ENCODE data around the gene MCC.

Gene MCC

GRCh38 chr5:113336975-113337374, 151.3 kb downstream of the MCC start:
- no peak for DNase-seq (ENCODE audit: low spot score)
- TF ChIP-seq, protein P1, sequence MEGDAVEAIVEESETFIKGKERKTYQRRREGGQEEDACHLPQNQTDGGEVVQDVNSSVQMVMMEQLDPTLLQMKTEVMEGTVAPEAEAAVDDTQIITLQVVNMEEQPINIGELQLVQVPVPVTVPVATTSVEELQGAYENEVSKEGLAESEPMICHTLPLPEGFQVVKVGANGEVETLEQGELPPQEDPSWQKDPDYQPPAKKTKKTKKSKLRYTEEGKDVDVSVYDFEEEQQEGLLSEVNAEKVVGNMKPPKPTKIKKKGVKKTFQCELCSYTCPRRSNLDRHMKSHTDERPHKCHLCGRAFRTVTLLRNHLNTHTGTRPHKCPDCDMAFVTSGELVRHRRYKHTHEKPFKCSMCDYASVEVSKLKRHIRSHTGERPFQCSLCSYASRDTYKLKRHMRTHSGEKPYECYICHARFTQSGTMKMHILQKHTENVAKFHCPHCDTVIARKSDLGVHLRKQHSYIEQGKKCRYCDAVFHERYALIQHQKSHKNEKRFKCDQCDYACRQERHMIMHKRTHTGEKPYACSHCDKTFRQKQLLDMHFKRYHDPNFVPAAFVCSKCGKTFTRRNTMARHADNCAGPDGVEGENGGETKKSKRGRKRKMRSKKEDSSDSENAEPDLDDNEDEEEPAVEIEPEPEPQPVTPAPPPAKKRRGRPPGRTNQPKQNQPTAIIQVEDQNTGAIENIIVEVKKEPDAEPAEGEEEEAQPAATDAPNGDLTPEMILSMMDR (IDR thresholded peaks at IDR 0.05; ENCODE audit: extremely low read depth, insufficient read depth, missing control alignments): peak; percentile 24
- in situ Hi-C loops (cut with MboI; ENCODE audit: low pct_unique_long_range_greater_than_20kb, low sequenced_read_pairs, unreplicated experiment): no loop called here

- TF ChIP-seq, protein P1 (IDR thresholded peaks at IDR 0.05; ENCODE audit: extremely low read depth, insufficient read depth, missing control alignments): no peak
- in situ Hi-C loops (cut with MboI; ENCODE audit: low pct_unique_long_range_greater_than_20kb, low sequenced_read_pairs, unreplicated experiment): no loop called here
These were observed 154.8 kb downstream of the MCC start for GRCh38 chr5:113333411-113333810.

DNA sequence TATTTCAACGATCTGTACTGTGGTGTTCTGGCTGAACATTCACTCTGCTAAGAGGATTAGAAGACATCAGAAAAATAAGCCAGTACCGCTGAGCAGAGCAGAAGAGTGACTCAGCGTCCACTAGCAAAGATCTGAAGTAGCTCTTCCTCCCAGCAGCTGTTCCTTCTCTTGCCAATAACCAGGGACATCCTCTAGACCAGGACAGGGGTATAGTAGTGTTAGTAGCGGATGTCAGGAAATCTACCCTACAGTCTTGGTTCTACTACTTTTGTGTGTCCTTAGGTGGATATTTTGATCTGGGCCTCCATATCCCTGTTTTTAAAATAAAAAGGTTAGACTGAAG, 157.1 kb downstream of the MCC start:
- no peak for DNase-seq (ENCODE audit: low spot score)
- in situ Hi-C loops (cut with MboI; ENCODE audit: low pct_unique_long_range_greater_than_20kb, low sequenced_read_pairs, unreplicated experiment): no loop called here
- TF ChIP-seq, protein P1 (IDR thresholded peaks at IDR 0.05; ENCODE audit: extremely low read depth, insufficient read depth, missing control alignments): no peak

More at GRCh38 chr5:113333411-113333810, 154.8 kb downstream of the MCC start:
- DNase-seq (ENCODE audit: low spot score): no peak

GRCh38 chr5:113330533-113331208, 157.6 kb downstream of the MCC start:
- in situ Hi-C loops (cut with MboI; ENCODE audit: low pct_unique_long_range_greater_than_20kb, low sequenced_read_pairs, unreplicated experiment): no loop called here

GRCh38 chr5:113329981-113330380, 158.3 kb downstream of the MCC start:
- in situ Hi-C loops (cut with MboI; ENCODE audit: low pct_unique_long_range_greater_than_20kb, low sequenced_read_pairs, unreplicated experiment): no loop called here
- TF ChIP-seq, protein P1 (IDR thresholded peaks at IDR 0.05; ENCODE audit: extremely low read depth, insufficient read depth, missing control alignments): no peak
- no peak for DNase-seq (ENCODE audit: low spot score)

More at GRCh38 chr5:113330533-113331208, 157.6 kb downstream of the MCC start:
- DNase-seq (ENCODE audit: low spot score): peak; percentile 28
- TF ChIP-seq, protein P1 (IDR thresholded peaks at IDR 0.05; ENCODE audit: extremely low read depth, insufficient read depth, missing control alignments): peak; percentile 30

- TF ChIP-seq, protein P1 (IDR thresholded peaks at IDR 0.05; ENCODE audit: extremely low read depth, insufficient read depth, missing control alignments): no peak
- no peak for DNase-seq (ENCODE audit: low spot score)
- in situ Hi-C loops (cut with MboI; ENCODE audit: low pct_unique_long_range_greater_than_20kb, low sequenced_read_pairs, unreplicated experiment): no loop called here
These were observed 163.2 kb downstream of the MCC start for GRCh38 chr5:113325054-113325453.
